ENCODE data around the gene PLD4. TPM values are rescaled to one million over a fixed set of nuclear protein-coding genes. Genes with fewer than 3 reads are reported as not detected.

The PLD4 gene
- total RNA-seq, 2 donors from 2014 or later = 1.2 TPM; not detected in 1

DNA sequence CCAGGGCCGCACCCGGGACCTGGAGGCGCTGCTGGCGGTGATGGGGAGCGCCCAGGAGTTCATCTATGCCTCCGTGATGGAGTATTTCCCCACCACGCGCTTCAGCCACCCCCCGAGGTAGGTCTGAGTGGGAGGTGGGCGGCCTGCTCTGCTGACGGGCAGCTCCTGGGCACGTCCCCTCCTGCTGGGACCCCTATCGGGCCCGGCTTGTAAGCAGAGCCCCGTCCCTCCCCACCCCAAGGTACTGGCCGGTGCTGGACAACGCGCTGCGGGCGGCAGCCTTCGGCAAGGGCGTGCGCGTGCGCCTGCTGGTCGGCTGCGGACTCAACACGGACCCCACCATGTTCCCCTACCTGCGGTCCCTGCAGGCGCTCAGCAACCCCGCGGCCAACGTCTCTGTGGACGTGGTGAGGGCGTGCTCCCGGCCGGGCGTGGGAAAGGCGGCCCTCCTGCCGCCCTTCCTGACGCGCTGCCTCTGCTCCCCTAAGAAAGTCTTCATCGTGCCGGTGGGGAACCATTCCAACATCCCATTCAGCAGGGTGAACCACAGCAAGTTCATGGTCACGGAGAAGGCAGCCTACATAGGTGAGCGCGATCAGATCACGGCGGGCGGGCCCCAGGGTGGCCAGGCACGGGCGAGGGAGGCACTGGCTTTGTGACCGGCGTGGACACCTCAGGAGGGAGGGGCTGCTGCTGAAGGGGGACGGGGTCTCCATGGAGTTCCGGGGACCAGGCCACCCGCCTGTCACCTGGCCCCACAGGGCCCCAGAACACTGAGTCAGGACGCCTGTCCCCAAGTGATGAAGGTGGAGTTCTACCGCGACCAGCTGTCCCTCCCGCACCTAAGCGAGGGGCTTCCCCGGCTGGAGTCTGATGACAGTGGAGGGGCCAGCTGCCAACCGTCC lies 7.3 kb downstream of the PLD4 start:
- H3K4me1 ChIP-seq = peaks cover 4% of the 10 kb centered on the region
- no peaks in the 10 kb centered on the region for H3K36me3 ChIP-seq
- no peaks in the 10 kb centered on the region for H3K9me3 ChIP-seq
- H3K9ac ChIP-seq (ENCODE audit: low read depth in 2 of 2, low read length in 2 of 2) = no peak overlapping the region
- DNase-seq = no peak
- H3K27me3 ChIP-seq = peaks cover 28% of the 10 kb centered on the region
- TF ChIP-seq, protein P1, sequence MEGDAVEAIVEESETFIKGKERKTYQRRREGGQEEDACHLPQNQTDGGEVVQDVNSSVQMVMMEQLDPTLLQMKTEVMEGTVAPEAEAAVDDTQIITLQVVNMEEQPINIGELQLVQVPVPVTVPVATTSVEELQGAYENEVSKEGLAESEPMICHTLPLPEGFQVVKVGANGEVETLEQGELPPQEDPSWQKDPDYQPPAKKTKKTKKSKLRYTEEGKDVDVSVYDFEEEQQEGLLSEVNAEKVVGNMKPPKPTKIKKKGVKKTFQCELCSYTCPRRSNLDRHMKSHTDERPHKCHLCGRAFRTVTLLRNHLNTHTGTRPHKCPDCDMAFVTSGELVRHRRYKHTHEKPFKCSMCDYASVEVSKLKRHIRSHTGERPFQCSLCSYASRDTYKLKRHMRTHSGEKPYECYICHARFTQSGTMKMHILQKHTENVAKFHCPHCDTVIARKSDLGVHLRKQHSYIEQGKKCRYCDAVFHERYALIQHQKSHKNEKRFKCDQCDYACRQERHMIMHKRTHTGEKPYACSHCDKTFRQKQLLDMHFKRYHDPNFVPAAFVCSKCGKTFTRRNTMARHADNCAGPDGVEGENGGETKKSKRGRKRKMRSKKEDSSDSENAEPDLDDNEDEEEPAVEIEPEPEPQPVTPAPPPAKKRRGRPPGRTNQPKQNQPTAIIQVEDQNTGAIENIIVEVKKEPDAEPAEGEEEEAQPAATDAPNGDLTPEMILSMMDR (IDR thresholded peaks at IDR 0.05) = no peak
- intact Hi-C loops (cut with DNase I) = no loop called here
- no peak overlapping the region for H3K27ac ChIP-seq
- H3K4me3 ChIP-seq = no peak overlapping the region

GRCh38 chr14:104932676-104933631 lies 8.3 kb downstream of the PLD4 start:
- intact Hi-C loops (cut with DNase I) = no loop called here
- H3K27ac ChIP-seq = no peak overlapping the region

DNA sequence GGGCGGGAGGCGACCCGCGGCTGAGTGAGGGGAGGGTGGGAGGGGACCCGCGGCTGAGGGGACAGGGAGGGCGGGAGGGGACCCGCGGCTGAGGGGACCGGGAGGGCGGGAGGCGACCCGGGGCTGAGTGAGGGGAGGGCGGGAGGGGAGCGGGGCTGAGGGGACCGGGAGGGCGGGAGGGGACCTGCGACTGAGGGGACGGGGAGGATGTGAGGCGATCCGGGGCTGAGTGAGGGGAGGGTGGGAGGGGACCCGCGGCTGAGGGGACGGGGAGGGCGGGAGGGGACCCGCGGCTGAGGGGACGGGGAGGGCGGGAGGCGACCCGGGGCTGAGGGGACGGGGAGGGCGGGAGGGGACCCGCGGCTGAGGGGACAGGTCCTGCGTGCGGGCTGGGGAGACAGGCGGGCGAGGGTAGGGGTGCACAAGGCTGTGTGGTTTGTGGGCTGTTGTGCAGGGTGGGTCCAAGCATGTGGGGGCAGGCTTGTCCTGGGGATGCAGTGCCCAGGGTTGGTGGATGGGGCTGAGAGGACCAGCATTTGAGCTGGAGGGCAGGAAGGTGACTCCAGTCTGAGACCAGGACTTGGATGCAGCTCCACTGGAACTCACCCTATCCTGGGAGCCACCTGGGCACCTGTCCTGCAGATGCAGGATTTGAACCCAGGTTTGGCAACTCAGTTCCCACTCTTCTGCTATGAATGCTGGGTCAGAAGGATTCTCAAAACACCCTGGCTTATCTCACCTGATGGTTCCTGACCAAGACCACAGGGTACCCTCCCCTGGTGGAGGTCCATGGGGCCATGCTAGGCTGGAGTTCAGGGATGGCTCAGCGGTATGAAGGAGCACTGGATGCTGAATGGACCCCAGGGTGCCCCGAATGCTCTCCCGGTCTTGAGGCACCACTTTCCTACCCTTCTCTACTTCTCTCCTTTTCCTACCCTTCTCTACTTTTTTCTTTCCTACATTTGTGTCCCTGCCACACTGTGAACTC lies 9.4 kb downstream of the PLD4 start:
- TF ChIP-seq, protein P1 (IDR thresholded peaks at IDR 0.05) = no peak
- peaks cover 28% of the 10 kb centered on the region for H3K27me3 ChIP-seq
- H3K4me1 ChIP-seq = peaks cover 4% of the 10 kb centered on the region
- peak overlapping the region; percentile 52 for H3K4me3 ChIP-seq
- no peak overlapping the region for H3K9ac ChIP-seq (ENCODE audit: low read depth in 2 of 2, low read length in 2 of 2)
- no peaks in the 10 kb centered on the region for H3K9me3 ChIP-seq
- no peak for DNase-seq
- H3K36me3 ChIP-seq = no peaks in the 10 kb centered on the region
- intact Hi-C loops (cut with DNase I) = no loop called here
- H3K27ac ChIP-seq = no peak overlapping the region

More at GRCh38 chr14:104932676-104933631, 8.3 kb downstream of the PLD4 start:
- TF ChIP-seq, protein P1 (IDR thresholded peaks at IDR 0.05) = peak; percentile 60
- Histone ChIP-seq H3K36me3 (no peaks in the 10 kb centered on the region), H3K4me1 (peaks cover 4% of the 10 kb centered on the region), H3K9ac (ENCODE audit: low read depth in 2 of 2, low read length in 2 of 2) (peak overlapping the region in 1 of 2 donors; percentile 43), H3K4me3 (peak overlapping the region; percentile 52), H3K9me3 (no peaks in the 10 kb centered on the region), H3K27me3 (peaks cover 28% of the 10 kb centered on the region)
- DNase-seq = peak; percentile 75

- TF ChIP-seq, protein P1 (IDR thresholded peaks at IDR 0.05) = no peak
- intact Hi-C loops (cut with DNase I) = no loop called here
- Histone ChIP-seq H3K27ac (no peak overlapping the region), H3K27me3 (peaks cover 28% of the 10 kb centered on the region), H3K9ac (ENCODE audit: low read depth in 2 of 2, low read length in 2 of 2) (no peak overlapping the region), H3K9me3 (no peaks in the 10 kb centered on the region), H3K4me3 (no peak overlapping the region), H3K4me1 (peaks cover 4% of the 10 kb centered on the region), H3K36me3 (no peaks in the 10 kb centered on the region)
- DNase-seq = no peak
Observed at GRCh38 chr14:104935026-104935650, 10.5 kb downstream of the PLD4 start.

All from colonic mucosa (tissue), 4 donors.